AG08396 (cell line): Measurements from ENCODE around the gene P2RX4.
"Not testable (repeated sequence)": the region's sequence is repeated elsewhere in the genome, so short reads cannot be mapped to it uniquely, and the experiment has no call there.

Experiments
- DNase-seq: peaks from one replicate; pipeline ENCODE4 v3.0.0; 2012; ENCODE audit warnings: low spot score, mixed read lengths

Gene P2RX4

DNA sequence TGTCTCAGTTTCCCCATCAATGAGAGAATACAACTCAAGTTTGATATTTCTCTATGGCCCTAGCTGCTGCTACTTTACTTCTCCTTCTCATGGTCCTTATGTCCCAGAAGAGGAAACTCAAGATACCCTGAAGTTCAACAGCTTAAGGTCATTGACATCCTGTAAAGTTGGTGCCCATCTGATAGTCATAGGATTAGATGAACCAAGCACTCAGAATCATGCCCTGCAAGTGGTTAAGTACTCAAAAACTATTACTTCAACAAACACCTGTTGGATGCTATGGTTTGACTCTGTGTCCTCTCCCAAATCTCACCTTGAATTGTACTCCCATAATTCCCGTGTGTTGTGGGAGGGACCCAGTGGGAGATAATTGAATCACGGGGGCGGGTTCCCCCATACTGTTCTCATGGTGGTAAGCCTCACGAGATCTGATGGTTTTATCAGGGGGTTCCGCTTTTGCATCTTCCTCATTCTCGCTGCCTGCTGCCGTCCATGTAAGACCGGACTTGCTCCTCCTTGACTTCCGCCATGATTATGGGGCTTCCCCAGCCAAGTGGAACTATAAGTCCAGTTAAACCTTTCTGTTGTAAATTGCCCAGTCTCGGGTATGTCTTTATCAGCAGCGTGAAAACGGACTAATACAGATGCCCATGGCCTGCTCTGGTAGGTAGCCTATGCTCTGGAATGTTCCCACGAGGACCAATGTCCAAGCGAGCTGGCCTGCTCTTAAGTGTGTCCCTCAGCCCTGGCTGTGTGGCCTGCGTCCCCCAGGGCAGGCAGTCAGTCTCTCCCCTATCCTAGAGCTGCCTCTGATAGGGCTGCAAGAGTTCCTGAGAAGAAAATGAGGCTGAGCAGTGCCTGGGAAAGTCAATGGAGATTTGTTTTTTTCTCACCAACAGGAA is 68.5 kb downstream of the P2RX4 start:
- no peak for DNase-seq

DNA sequence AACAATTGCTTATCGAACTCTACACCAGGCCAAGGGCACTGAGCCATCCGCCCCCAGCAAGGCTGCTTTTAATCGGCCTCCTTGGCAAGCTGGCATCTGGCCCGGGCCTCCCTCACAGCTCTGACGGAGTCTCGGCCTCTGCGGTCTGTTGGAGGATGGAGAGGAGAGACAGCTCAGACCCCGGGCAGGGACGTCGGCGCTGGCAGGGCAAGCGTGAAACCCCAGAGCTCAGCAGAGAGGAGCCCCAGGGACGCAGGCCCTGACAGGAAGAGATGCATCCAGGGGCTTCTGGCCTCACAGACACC is 69.1 kb downstream of the P2RX4 start:
- DNase-seq = peak; percentile 83

DNA sequence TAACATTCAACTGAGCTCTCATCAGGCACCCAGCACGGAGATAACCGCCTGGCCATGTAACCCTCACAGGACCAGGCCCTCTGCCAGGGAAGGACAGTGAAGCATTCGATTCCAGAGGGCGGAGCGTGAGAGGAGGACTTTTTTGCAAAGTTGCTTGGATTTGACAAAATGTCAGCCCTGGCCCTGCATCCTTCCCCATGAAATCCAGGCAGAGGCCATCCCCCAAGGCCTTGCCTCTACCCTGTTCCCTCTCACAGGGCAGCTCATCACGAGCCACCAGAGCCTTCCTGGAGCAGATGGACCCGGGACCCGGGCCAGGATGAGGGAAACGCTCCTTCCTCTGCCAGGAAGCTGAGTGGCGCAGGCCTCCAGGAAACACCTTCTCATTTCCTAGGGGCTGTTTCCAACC is 69.6 kb downstream of the P2RX4 start:
- peak; percentile 80 for DNase-seq

DNA sequence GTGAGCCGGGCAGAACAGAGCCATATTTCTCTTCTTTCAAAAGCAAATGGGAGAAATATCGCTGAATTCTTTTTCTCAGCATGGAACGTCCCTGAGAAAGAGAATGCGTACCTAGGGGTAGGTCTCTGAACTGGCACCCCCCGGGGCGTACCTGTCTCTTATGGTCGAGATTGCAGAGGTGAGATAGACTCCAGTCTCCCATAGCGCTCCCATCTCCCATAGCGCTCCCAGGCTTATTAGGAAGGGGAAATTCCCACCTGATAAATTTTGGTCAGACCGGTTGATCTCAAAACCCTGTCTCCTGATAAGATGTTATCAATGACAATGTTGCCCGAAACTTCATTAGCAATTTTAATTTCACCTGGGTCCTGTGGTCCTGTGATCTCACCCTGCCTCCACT is 70.6 kb downstream of the P2RX4 start:
- not testable (repeated sequence) for DNase-seq

DNA sequence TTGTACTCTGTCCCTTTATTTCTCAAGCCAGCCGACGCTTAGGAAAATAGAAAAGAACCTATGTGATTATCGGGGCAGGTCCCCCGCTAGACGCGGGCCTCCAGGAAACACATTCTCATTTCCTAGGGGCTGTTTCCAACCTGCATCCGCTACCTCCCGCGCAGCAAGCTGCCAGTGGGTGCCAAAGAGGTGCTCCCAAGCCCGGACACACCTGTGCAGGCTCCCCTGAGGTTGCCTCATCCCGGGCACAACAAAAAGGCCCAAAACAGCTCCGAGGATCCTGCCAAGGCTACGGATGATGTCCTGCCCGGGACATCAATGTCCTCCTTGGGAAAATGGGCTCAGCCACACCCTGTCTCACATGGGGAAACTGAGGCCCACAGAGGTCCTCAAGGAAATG is 71.2 kb downstream of the P2RX4 start:
- not testable (repeated sequence) for DNase-seq

DNA sequence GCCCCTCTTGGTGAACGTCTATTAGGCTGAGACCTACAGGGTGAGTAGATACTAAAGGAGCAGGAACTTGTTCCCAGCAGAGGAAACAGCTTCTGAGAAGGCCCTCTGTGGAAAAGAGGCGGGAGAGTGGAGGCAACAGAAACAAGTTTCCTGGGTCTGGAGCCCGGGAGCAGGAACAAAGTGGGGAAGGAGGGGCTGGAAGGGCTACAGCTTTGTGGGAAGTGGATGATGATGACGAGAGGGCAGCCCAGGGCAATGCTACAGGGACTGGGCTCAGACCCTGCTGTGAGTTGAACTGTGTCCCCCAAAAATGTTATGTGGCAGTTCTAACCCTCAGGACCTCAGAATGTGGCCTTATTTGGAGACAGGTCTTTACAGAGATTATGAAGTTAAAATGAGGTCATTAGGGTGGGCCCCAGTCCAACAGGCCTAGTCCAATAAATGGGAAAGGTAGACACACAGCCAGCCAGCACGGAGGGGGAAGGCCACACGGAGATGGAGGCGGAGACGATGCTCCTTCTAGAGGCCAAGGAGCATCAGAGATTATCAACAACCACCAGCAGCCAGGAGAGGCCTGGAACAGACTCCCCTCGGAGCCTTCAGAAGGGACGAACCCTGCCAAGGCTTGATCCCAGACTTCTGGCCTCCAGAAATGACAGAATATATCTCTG is 72.3 kb downstream of the P2RX4 start:
- DNase-seq = no peak

DNA sequence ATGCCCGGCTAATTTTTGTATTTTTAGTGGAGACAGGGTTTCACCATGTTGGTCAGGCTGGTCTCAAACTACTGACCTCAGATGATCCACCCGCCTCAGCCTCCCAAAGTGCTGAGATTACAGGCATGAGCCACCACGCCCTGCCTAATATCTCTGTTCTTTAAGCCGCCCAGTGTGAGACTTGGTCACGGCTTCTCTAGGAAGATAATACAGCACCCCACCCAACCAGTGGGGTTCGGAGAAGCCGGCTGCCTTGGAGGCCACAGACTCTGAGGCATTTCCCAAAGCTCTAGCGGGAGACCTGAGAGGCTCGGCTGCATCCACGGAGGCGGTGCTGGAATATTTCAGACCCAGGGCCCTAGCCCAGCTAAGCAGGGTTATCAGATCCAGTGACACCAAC is 73.0 kb downstream of the P2RX4 start:
- DNase-seq = not testable (repeated sequence)

DNA sequence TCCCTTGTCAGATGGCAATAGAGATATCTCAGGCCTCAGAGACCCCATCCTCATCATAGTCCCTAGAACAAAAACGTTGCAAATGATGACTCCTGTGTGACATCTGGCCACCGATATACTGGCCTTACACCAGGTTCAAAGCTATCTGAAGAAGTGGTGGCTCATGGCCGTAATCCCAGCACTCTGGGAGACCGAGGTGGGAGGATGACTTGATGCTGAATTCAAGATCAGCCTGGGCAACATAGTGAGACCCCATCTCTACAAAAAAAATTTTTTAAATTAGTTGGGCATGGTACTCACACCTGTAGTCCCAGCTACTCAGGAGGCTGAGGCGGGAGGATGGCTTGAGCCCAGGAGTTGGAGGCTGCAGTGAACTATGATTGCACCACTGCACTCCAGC is 73.5 kb downstream of the P2RX4 start:
- DNase-seq = no peak
